SK-N-SH (cell line): ENCODE results near the gene SUPT5H.

Experiments
- EP300 ChIP-seq, 2 experiments: IDR thresholded peaks; 2 replicates each; pipeline versions ENCODE4 v1.4.0 to v1.6.1; 2012; ENCODE audit warnings: borderline replicate concordance in 1 of 2, low read depth in 1 of 2, low read length in 1 of 2
- FOXM1 ChIP-seq: IDR thresholded peaks from 2 replicates; pipeline ENCODE4 v1.4.0; 2012; ENCODE audit warnings: low read depth, mild to moderate bottlenecking
- TF ChIP-seq, protein P1 (sequence below): IDR thresholded peaks from 2 replicates; pipeline ENCODE4 v1.4.0; 2012; ENCODE audit warnings: low read depth, borderline replicate concordance
- TF ChIP-seq, protein P2 (sequence below): fragments of 200-600 bp; sonication (generic); IDR thresholded peaks from 2 replicates; pipeline ENCODE4 v1.6.1; 2017; ENCODE audit warnings: antibody characterized with exemption, mild to moderate bottlenecking, moderate library complexity

DNA sequence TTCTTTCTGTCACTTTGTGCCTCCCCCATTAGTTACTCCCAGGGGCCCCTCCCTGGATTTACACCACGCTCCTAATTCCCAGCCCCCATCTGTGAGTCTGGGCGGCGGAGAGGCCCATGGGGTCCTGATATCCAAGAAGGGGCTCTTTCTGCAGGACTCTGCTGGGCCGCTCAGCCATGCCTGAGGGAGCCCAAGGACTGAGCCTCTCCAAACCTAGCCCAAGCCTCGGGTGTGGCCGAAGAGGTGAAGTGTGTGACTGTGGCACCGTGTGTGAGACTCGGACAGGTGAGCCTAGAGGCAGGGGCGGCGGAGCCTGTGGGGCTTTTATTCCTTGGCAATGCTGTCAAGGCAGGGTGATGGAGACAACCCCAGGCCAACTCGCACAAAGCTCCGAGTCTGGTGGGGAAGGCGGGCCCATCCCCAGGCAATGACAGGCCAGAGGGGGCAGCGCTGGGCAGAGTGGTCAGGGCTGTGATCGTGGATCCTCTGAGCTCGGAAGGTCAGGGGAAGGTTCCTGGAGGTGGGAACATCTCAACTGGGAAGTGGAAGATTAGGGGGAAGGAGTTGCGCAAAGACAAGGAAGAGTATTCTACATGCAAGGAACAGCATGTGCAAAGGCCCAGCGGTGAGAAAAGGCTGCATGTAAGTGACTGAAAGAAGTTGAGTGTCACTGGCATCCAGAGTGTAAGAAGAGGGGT, 31.3 kb upstream of the SUPT5H start:
- TF ChIP-seq, protein P1, sequence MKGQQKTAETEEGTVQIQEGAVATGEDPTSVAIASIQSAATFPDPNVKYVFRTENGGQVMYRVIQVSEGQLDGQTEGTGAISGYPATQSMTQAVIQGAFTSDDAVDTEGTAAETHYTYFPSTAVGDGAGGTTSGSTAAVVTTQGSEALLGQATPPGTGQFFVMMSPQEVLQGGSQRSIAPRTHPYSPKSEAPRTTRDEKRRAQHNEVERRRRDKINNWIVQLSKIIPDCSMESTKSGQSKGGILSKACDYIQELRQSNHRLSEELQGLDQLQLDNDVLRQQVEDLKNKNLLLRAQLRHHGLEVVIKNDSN: no peak
- TF ChIP-seq, protein P2, sequence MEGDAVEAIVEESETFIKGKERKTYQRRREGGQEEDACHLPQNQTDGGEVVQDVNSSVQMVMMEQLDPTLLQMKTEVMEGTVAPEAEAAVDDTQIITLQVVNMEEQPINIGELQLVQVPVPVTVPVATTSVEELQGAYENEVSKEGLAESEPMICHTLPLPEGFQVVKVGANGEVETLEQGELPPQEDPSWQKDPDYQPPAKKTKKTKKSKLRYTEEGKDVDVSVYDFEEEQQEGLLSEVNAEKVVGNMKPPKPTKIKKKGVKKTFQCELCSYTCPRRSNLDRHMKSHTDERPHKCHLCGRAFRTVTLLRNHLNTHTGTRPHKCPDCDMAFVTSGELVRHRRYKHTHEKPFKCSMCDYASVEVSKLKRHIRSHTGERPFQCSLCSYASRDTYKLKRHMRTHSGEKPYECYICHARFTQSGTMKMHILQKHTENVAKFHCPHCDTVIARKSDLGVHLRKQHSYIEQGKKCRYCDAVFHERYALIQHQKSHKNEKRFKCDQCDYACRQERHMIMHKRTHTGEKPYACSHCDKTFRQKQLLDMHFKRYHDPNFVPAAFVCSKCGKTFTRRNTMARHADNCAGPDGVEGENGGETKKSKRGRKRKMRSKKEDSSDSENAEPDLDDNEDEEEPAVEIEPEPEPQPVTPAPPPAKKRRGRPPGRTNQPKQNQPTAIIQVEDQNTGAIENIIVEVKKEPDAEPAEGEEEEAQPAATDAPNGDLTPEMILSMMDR: peak; percentile 50
- TF ChIP-seq FOXM1: no peak
- TF ChIP-seq EP300 (IDR thresholded peaks at IDR 0.05; ENCODE audit: borderline replicate concordance in 1 of 2, low read depth in 1 of 2, low read length in 1 of 2): no peak
